Esophagus muscularis mucosa (tissue), 4 donors: ENCODE measurements around the gene DYNLT2. TPM values are rescaled to one million over a fixed set of nuclear protein-coding genes. Genes with fewer than 3 reads are reported as not detected.

ENCODE experiments used
- DNase-seq: peaks from one replicate; pipeline ENCODE4 v3.0.0-alpha.2; 2017; ENCODE audit errors: extremely low spot score
- H3K27ac ChIP-seq, 4 donors: fragments of 200-600 bp; sonication (generic); replicated peaks in 1 of 4; 1 replicate in 3 of 4; 2 replicates in 1 of 4; pipeline ENCODE4 v1.5.1; 2016 to 2019; ENCODE audit warnings: mild to moderate bottlenecking in 1 of 4
- H3K27me3 ChIP-seq, 4 donors: fragments of 200-600 bp; sonication (generic); one replicate each; pipeline versions ENCODE4 v1.5.1 to v1.6.0; 2016 to 2019
- H3K36me3 ChIP-seq, 4 donors: fragments of 200-600 bp; sonication (generic); one replicate each; pipeline ENCODE4 v1.5.1; 2016 to 2019
- H3K4me1 ChIP-seq, 4 donors: fragments of 200-600 bp; sonication (generic); one replicate each; pipeline ENCODE4 v1.5.1; 2016 to 2019
- H3K4me3 ChIP-seq, 4 donors: fragments of 200-600 bp; sonication (generic); 1 replicate in 2 of 4; 2 replicates in 2 of 4; pipeline ENCODE4 v1.5.1; 2016 to 2019; ENCODE audit warnings: mild to moderate bottlenecking in 4 of 4, moderate library complexity in 1 of 4
- H3K9me3 ChIP-seq, 4 donors: fragments of 200-600 bp; sonication (generic); 1 replicate in 3 of 4; 2 replicates in 1 of 4; pipeline ENCODE4 v1.5.1; 2016 to 2019
- CTCF ChIP-seq, 3 experiments: fragments of 200-600 bp in 2 of 3; fragments of 450-650 bp in 1 of 3; sonication (generic) in 2 of 3; IDR thresholded peaks; one replicate each; pipeline ENCODE4 v1.5.1; 2017 to 2019; ENCODE audit warnings: antibody characterized with exemption in 3 of 3, mild to moderate bottlenecking in 2 of 3, moderate library complexity in 1 of 3
- EP300 ChIP-seq: sonication (generic); formaldehyde crosslinking; IDR thresholded peaks from one replicate; pipeline ENCODE4 v1.6.1; 2017; ENCODE audit warnings: antibody characterized with exemption
- POLR2A ChIP-seq: fragments of 450-650 bp; IDR thresholded peaks from one replicate; pipeline ENCODE4 v1.6.1; 2017; ENCODE audit warnings: antibody characterized with exemption, moderate library complexity, mild to moderate bottlenecking, low read depth
- POLR2AphosphoS5 ChIP-seq, 2 donors: sonication (generic); formaldehyde crosslinking; IDR thresholded peaks; one replicate each; pipeline ENCODE4 v1.6.1; 2017; ENCODE audit warnings: antibody characterized with exemption in 2 of 2
- WGBS: methylation state at CpG from one replicate; pipeline ENCODE4 v1.1.5; 2018; 5-methylcytosine and 5-hydroxymethylcytosine counted together
- intact Hi-C: fragments of 100-400 bp; cut with DNase I; formaldehyde crosslinking; loops from one replicate; pipeline ENCODE4 v1.15.1; 2023
- total RNA-seq, 4 donors: library from RNA; depleted of rRNA; stranded (reverse); fragments of >200 nt; gene quantifications; one replicate each; pipeline versions ENCODE4 v1.1.0 to v1.2.1, GENCODE V29; 2016

DYNLT2 gene
- total RNA-seq, 4 donors from 2014 or later = 0.57 to 3.3 (median 1.5) TPM

GRCh38 chr6:169725125-169726048 is 26.0 kb downstream of the DYNLT2 start:
- H3K9me3 ChIP-seq = no peaks in the 10 kb centered on the region
- intact Hi-C loops = loop anchor here (2.0 kb wide), 1 partner anchor 25 kb away; the partner anchor contains the start of genes DYNLT2 and ERMARD
- TF ChIP-seq POLR2A = no peak
- TF ChIP-seq POLR2AphosphoS5 (IDR thresholded peaks at IDR 0.05) = peak; percentile 46 to 73
- TF ChIP-seq EP300 = no peak
- no peak for TF ChIP-seq CTCF (IDR thresholded peaks at IDR 0.05)
- H3K27me3 ChIP-seq = no peaks in the 10 kb centered on the region
- H3K36me3 ChIP-seq = no peaks in the 10 kb centered on the region
- peaks cover 26 to 36% (median 32%) of the 10 kb centered on the region in 4 donors for H3K4me1 ChIP-seq
- peak overlapping the region; percentile 94 to 98 (median 96) for H3K27ac ChIP-seq
- peak; percentile 92 for DNase-seq
- H3K4me3 ChIP-seq = peak overlapping the region; percentile 67 to 93 (median 86)
- WGBS = 31% methylated on average over 29 of the region's 29 CpGs

GRCh38 chr6:169724494-169725124 is 26.8 kb downstream of the DYNLT2 start, which contains the start of gene PHF10:
Gene PHF10, minus strand, starts transcription at chr6:169724500. Its CDS starts 569 bp downstream, at chr6:169723931.
- intact Hi-C loops = loop anchor here (2.0 kb wide), 1 partner anchor 26 kb away; the partner anchor contains the start of genes DYNLT2 and ERMARD
- WGBS = 0% methylated on average over 10 of the region's 89 CpGs
- DNase-seq = peak; percentile 92

GRCh38 chr6:169723991-169724493 is 27.3 kb downstream of the DYNLT2 start:
- H3K36me3 ChIP-seq = no peaks in the 10 kb centered on the region
- H3K27ac ChIP-seq = peak overlapping the region; percentile 94 to 98 (median 96)
- H3K4me3 ChIP-seq = peak overlapping the region; percentile 67 to 93 (median 86)
- H3K4me1 ChIP-seq = peaks cover 26 to 49% (median 37%) of the 10 kb centered on the region in 4 donors
- H3K27me3 ChIP-seq = no peaks in the 10 kb centered on the region
- no peak for DNase-seq
- intact Hi-C loops = loop anchor here (2.0 kb wide), 2 partner anchors 21 to 27 kb away; partner anchors contain the start of genes C6orf120, DYNLT2, ERMARD and WDR27
- 0% methylated on average over 4 of the region's 89 CpGs for WGBS
- TF ChIP-seq EP300 (no peak), CTCF (IDR thresholded peaks at IDR 0.05) (no peak), POLR2AphosphoS5 (IDR thresholded peaks at IDR 0.05) (no peak), POLR2A (no peak)
- H3K9me3 ChIP-seq = no peaks in the 10 kb centered on the region

More at GRCh38 chr6:169724494-169725124, 26.8 kb downstream of the DYNLT2 start, which contains the start of gene PHF10:
- TF ChIP-seq POLR2A = no peak
- peak in 1 of 2 donors; percentile 4 for TF ChIP-seq POLR2AphosphoS5 (IDR thresholded peaks at IDR 0.05)
- no peaks in the 10 kb centered on the region for H3K9me3 ChIP-seq
- no peaks in the 10 kb centered on the region for H3K36me3 ChIP-seq
- H3K27ac ChIP-seq = peak within 1 kb of the TSS; percentile 94 to 98 (median 96)
- peak within 1 kb of the TSS; percentile 67 to 93 (median 86) for H3K4me3 ChIP-seq
- H3K27me3 ChIP-seq = no peaks in the 10 kb centered on the region
- peaks cover 26 to 43% (median 33%) of the 10 kb centered on the region in 4 donors for H3K4me1 ChIP-seq

GRCh38 chr6:169723200-169723909 is 28.0 kb downstream of the DYNLT2 start:
- DNase-seq = peak; percentile 93
- no peaks in the 10 kb centered on the region for H3K36me3 ChIP-seq
- no peaks in the 10 kb centered on the region for H3K9me3 ChIP-seq
- H3K4me3 ChIP-seq = peak overlapping the region; percentile 67 to 93 (median 86)
- peak overlapping the region; percentile 93 to 95 (median 94) for H3K27ac ChIP-seq
- peaks cover 26 to 56% (median 40%) of the 10 kb centered on the region in 4 donors for H3K4me1 ChIP-seq
- no peaks in the 10 kb centered on the region for H3K27me3 ChIP-seq
- intact Hi-C loops = loop anchor here (2.0 kb wide), 1 partner anchor 21 kb away; the partner anchor contains the start of genes C6orf120 and WDR27
- TF ChIP-seq EP300 (no peak), POLR2AphosphoS5 (IDR thresholded peaks at IDR 0.05) (peak; percentile 39 to 65), POLR2A (no peak), CTCF (IDR thresholded peaks at IDR 0.05) (no peak)
- WGBS = under 1% methylated on average over 34 of the region's 70 CpGs
